Measurements from ENCODE around the gene PM20D2. TPM values are rescaled to one million over a fixed set of nuclear protein-coding genes. Genes with fewer than 3 reads are reported as not detected.

PM20D2 gene
- total RNA-seq = 1 to 10 TPM; 8.4 to 8.9 TPM

GRCh38 chr6:89145956-89146717 lies at the start of gene PM20D2:
TSS of gene PM20D2 (plus strand) at chr6:89146055. CDS start at chr6:89146145, 90 bp downstream.
- Mint-ChIP-seq H3K9me3 (no peaks in the 10 kb centered on the region), H3K4me1 (ENCODE audit: low read depth) (peaks cover 37% of the 10 kb centered on the region), H3K36me3 (peaks cover 14% of the 10 kb centered on the region), H3K4me3 (peak within 1 kb of the TSS; percentile 85), H3K27ac (peak within 1 kb of the TSS; percentile 95), H3K27me3 (no peaks in the 10 kb centered on the region)
- POLR2A ChIA-PET = interaction anchor here (0.6 to 6.0 kb wide), 6 partner anchors 61 to 742 kb away, joined by 3 to 81 read pairs (median 5); partner anchors contain the start of genes PNRC1, RNGTT and UBE2J1
- peak; percentile 71 for DNase-seq
- CTCF ChIA-PET = interaction anchor here (0.5 to 3.8 kb wide), 8 partner anchors 47 to 688 kb away, joined by 4 to 25 read pairs (median 7); partner anchors contain the start of genes PNRC1 and RNGTT
- intact Hi-C loops (cut with micrococcal nuclease) = loop anchor here (1.0 to 2.0 kb wide), 5 partner anchors 48 to 205 kb away; partner anchors contain the start of gene PNRC1

- no peaks in the 10 kb centered on the region for H3K9me3 Mint-ChIP-seq
- H3K27me3 Mint-ChIP-seq = no peaks in the 10 kb centered on the region
- CTCF ChIA-PET = interaction anchor here (0.5 to 2.2 kb wide), 7 partner anchors 12 to 144 kb away, joined by 3 to 12 read pairs (median 3); partner anchors contain the start of gene PM20D2
- H3K4me1 Mint-ChIP-seq (ENCODE audit: low read depth) = peaks cover 11% of the 10 kb centered on the region
- no peaks in the 10 kb centered on the region for H3K36me3 Mint-ChIP-seq
- H3K4me3 Mint-ChIP-seq = no peak overlapping the region
- POLR2A ChIA-PET = interaction anchor here (2.1 kb wide), 1 partner anchor 18 kb away, joined by 9 read pairs; the partner anchor contains the start of gene PNRC1
- intact Hi-C loops (cut with micrococcal nuclease) = loop anchor here (1.0 to 2.0 kb wide), 3 partner anchors 18 to 47 kb away; partner anchors contain the start of gene PNRC1
- DNase-seq = no peak
- H3K27ac Mint-ChIP-seq = peak overlapping the region; percentile 14
Observed at GRCh38 chr6:89098461-89098860, 47.4 kb upstream of the PM20D2 start.

- ChIA-PET CTCF (no interaction called here), POLR2A (no interaction called here)
- intact Hi-C loops (cut with micrococcal nuclease) = no loop called here
- Mint-ChIP-seq H3K27me3 (no peaks in the 10 kb centered on the region), H3K36me3 (no peaks in the 10 kb centered on the region), H3K9me3 (no peaks in the 10 kb centered on the region), H3K4me3 (no peak overlapping the region), H3K27ac (no peak overlapping the region), H3K4me1 (ENCODE audit: low read depth) (peaks cover 11% of the 10 kb centered on the region)
- DNase-seq = no peak
Observed at GRCh38 chr6:89100114-89100513, 45.7 kb upstream of the PM20D2 start.

- POLR2A ChIA-PET = no interaction called here
- no peaks in the 10 kb centered on the region for H3K9me3 Mint-ChIP-seq
- DNase-seq = no peak
- no peak overlapping the region for H3K4me3 Mint-ChIP-seq
- intact Hi-C loops (cut with micrococcal nuclease) = no loop called here
- no peak overlapping the region for H3K27ac Mint-ChIP-seq
- no peaks in the 10 kb centered on the region for H3K4me1 Mint-ChIP-seq (ENCODE audit: low read depth)
- no peaks in the 10 kb centered on the region for H3K27me3 Mint-ChIP-seq
- CTCF ChIA-PET = interaction anchor here (0.6 kb wide), 2 partner anchors 9 to 15 kb away, joined by 3 read pairs; no protein-coding TSS in a partner anchor
- no peaks in the 10 kb centered on the region for H3K36me3 Mint-ChIP-seq
Observed at GRCh38 chr6:89110284-89110683, 35.6 kb upstream of the PM20D2 start.

GRCh38 chr6:89111933-89112332 lies 33.9 kb upstream of the PM20D2 start:
- no peak overlapping the region for H3K27ac Mint-ChIP-seq
- H3K9me3 Mint-ChIP-seq = no peaks in the 10 kb centered on the region

GRCh38 chr6:89116702-89117101 lies 29.2 kb upstream of the PM20D2 start:
- intact Hi-C loops (cut with micrococcal nuclease) = loop anchor here (2.0 kb wide), 2 partner anchors 18 to 36 kb away; partner anchors contain the start of gene PNRC1
- POLR2A ChIA-PET = interaction anchor here (1.2 kb wide), 1 partner anchor 38 kb away, joined by 3 read pairs; no protein-coding TSS in a partner anchor

More at GRCh38 chr6:89111933-89112332, 33.9 kb upstream of the PM20D2 start:
- DNase-seq = no peak
- Mint-ChIP-seq H3K36me3 (no peaks in the 10 kb centered on the region), H3K27me3 (peaks cover 5% of the 10 kb centered on the region), H3K4me1 (ENCODE audit: low read depth) (peaks cover 2% of the 10 kb centered on the region), H3K4me3 (no peak overlapping the region)
- intact Hi-C loops (cut with micrococcal nuclease) = no loop called here
- ChIA-PET POLR2A (no interaction called here), CTCF (no interaction called here)

GRCh38 chr6:89117211-89118108 lies 28.4 kb upstream of the PM20D2 start, which contains the start of gene SRSF12:
TSS of gene SRSF12 (minus strand) at chr6:89118071. CDS start at chr6:89117887, 184 bp downstream.
- peaks cover 10% of the 10 kb centered on the region for H3K27me3 Mint-ChIP-seq
- peak; percentile 33 for DNase-seq
- H3K4me3 Mint-ChIP-seq = peak within 1 kb of the TSS; percentile 72
- ChIA-PET POLR2A (interaction anchor here (0.7 to 1.2 kb wide), 2 partner anchors 32 to 38 kb away, joined by 3 read pairs; no protein-coding TSS in a partner anchor), CTCF (interaction anchor here (0.9 to 1.9 kb wide), 4 partner anchors 39 to 135 kb away, joined by 3 to 5 read pairs (median 4); no protein-coding TSS in a partner anchor)
- no peaks in the 10 kb centered on the region for H3K9me3 Mint-ChIP-seq
- peaks cover 6% of the 10 kb centered on the region for H3K4me1 Mint-ChIP-seq (ENCODE audit: low read depth)
- no peak within 1 kb of the TSS for H3K27ac Mint-ChIP-seq
- intact Hi-C loops (cut with micrococcal nuclease) = loop anchor here (2.0 kb wide), 2 partner anchors 19 to 37 kb away; partner anchors contain the start of gene PNRC1
- H3K36me3 Mint-ChIP-seq = no peaks in the 10 kb centered on the region

More at GRCh38 chr6:89116702-89117101, 29.2 kb upstream of the PM20D2 start:
- CTCF ChIA-PET = interaction anchor here (0.9 to 1.9 kb wide), 3 partner anchors 38 to 134 kb away, joined by 4 to 5 read pairs (median 4); no protein-coding TSS in a partner anchor
- H3K4me3 Mint-ChIP-seq = peak overlapping the region; percentile 72
- no peaks in the 10 kb centered on the region for H3K36me3 Mint-ChIP-seq
- peaks cover 10% of the 10 kb centered on the region for H3K27me3 Mint-ChIP-seq
- H3K27ac Mint-ChIP-seq = no peak overlapping the region
- no peak for DNase-seq
- H3K9me3 Mint-ChIP-seq = no peaks in the 10 kb centered on the region
- H3K4me1 Mint-ChIP-seq (ENCODE audit: low read depth) = peaks cover 6% of the 10 kb centered on the region

- Mint-ChIP-seq H3K4me1 (ENCODE audit: low read depth) (peaks cover 6% of the 10 kb centered on the region), H3K27me3 (peaks cover 10% of the 10 kb centered on the region), H3K9me3 (no peaks in the 10 kb centered on the region), H3K27ac (no peak overlapping the region), H3K36me3 (no peaks in the 10 kb centered on the region), H3K4me3 (peak overlapping the region; percentile 14)
- DNase-seq = no peak
- ChIA-PET POLR2A (no interaction called here), CTCF (interaction anchor here (1.2 kb wide), 1 partner anchor 136 kb away, joined by 3 read pairs; no protein-coding TSS in a partner anchor)
- intact Hi-C loops (cut with micrococcal nuclease) = no loop called here
Observed at GRCh38 chr6:89118931-89119330, 26.9 kb upstream of the PM20D2 start.

- Mint-ChIP-seq H3K4me1 (ENCODE audit: low read depth) (peaks cover 6% of the 10 kb centered on the region), H3K4me3 (no peak overlapping the region), H3K9me3 (no peaks in the 10 kb centered on the region), H3K27me3 (peaks cover 10% of the 10 kb centered on the region), H3K27ac (no peak overlapping the region), H3K36me3 (no peaks in the 10 kb centered on the region)
- POLR2A ChIA-PET = no interaction called here
- CTCF ChIA-PET = no interaction called here
- no peak for DNase-seq
- intact Hi-C loops (cut with micrococcal nuclease) = loop anchor here (5.0 kb wide), 1 partner anchor 138 kb away; no protein-coding TSS in a partner anchor
Observed at GRCh38 chr6:89120371-89120770, 25.5 kb upstream of the PM20D2 start.

GRCh38 chr6:89121934-89122333 lies 23.9 kb upstream of the PM20D2 start:
- CTCF ChIA-PET = interaction anchor here (0.9 to 1.1 kb wide), 4 partner anchors 122 to 516 kb away, joined by 3 to 5 read pairs (median 4); partner anchors contain the start of gene LYRM2
- Mint-ChIP-seq H3K27me3 (peaks cover 5% of the 10 kb centered on the region), H3K9me3 (no peaks in the 10 kb centered on the region), H3K27ac (no peak overlapping the region), H3K36me3 (no peaks in the 10 kb centered on the region), H3K4me1 (ENCODE audit: low read depth) (peaks cover 3% of the 10 kb centered on the region), H3K4me3 (no peak overlapping the region)
- POLR2A ChIA-PET = no interaction called here
- DNase-seq = no peak
- intact Hi-C loops (cut with micrococcal nuclease) = loop anchor here (1.0 to 5.0 kb wide), 2 partner anchors 120 to 140 kb away; no protein-coding TSS in a partner anchor

GRCh38 chr6:89122625-89123024 lies 23.2 kb upstream of the PM20D2 start:
- Mint-ChIP-seq H3K36me3 (no peaks in the 10 kb centered on the region), H3K9me3 (no peaks in the 10 kb centered on the region), H3K4me3 (no peak overlapping the region), H3K27ac (no peak overlapping the region), H3K27me3 (peaks cover 2% of the 10 kb centered on the region), H3K4me1 (ENCODE audit: low read depth) (no peaks in the 10 kb centered on the region)
- ChIA-PET CTCF (interaction anchor here (0.9 to 1.1 kb wide), 4 partner anchors 139 to 516 kb away, joined by 3 to 4 read pairs (median 3); partner anchors contain the start of gene LYRM2), POLR2A (no interaction called here)
- no peak for DNase-seq
- intact Hi-C loops (cut with micrococcal nuclease) = loop anchor here (1.0 to 5.0 kb wide), 2 partner anchors 120 to 140 kb away; no protein-coding TSS in a partner anchor

Measured in activated CD4-positive, alpha-beta memory T cell treated with anti-CD3 and anti-CD28 coated beads for 36 hours (primary cell).